Activated naive CD8-positive, alpha-beta T cell treated with anti-CD3 and anti-CD28 coated beads, Interleukin-2, amount 50 U/mL, for 16 hours (primary cell): Measurements from ENCODE around the gene RPL10.

Experiments used
- DNase-seq: peaks from one replicate; pipeline ENCODE4 v3.0.0-alpha.2; 2020; ENCODE audit warnings: low read depth, low spot score

Gene RPL10

GRCh38 chrX:154362085-154362742 lies 36.0 kb upstream of the RPL10 start:
- DNase-seq = no peak

GRCh38 chrX:154363706-154364439 lies 34.3 kb upstream of the RPL10 start:
- DNase-seq = no peak

- DNase-seq = no peak
These were observed 33.1 kb upstream of the RPL10 start for GRCh38 chrX:154365052-154365600.

- DNase-seq = no peak
These were observed 32.0 kb upstream of the RPL10 start for GRCh38 chrX:154365997-154366665.

- DNase-seq = no peak
These were observed 31.5 kb upstream of the RPL10 start for GRCh38 chrX:154366666-154367055.

- no peak for DNase-seq
These were observed 30.5 kb upstream of the RPL10 start for GRCh38 chrX:154367474-154368308.

- DNase-seq = peak; percentile 75
These were observed 29.3 kb upstream of the RPL10 start for GRCh38 chrX:154368630-154369448.

GRCh38 chrX:154369449-154370299 lies 28.5 kb upstream of the RPL10 start:
- DNase-seq = peak; percentile 27

- no peak for DNase-seq
These were observed 27.7 kb upstream of the RPL10 start for GRCh38 chrX:154370300-154371016.

GRCh38 chrX:154371017-154371788 lies 27.0 kb upstream of the RPL10 start:
- peak; percentile 76 for DNase-seq

- no peak for DNase-seq
These were observed 26.3 kb upstream of the RPL10 start for GRCh38 chrX:154371789-154372300.

GRCh38 chrX:154372612-154373022 lies 25.6 kb upstream of the RPL10 start:
- DNase-seq = no peak

- no peak for DNase-seq
These were observed 24.6 kb upstream of the RPL10 start for GRCh38 chrX:154373340-154374306.

- no peak for DNase-seq
These were observed 23.6 kb upstream of the RPL10 start, which contains the start of gene FLNA for GRCh38 chrX:154374313-154375155. TSS of gene FLNA (minus strand) at chrX:154374634. CDS start at chrX:154371245, 3,389 bp downstream.

GRCh38 chrX:154375156-154375504 lies 23.0 kb upstream of the RPL10 start:
- DNase-seq = no peak

GRCh38 chrX:154376774-154377173 lies 21.4 kb upstream of the RPL10 start:
- DNase-seq = no peak
